WTC11 (cell line): ENCODE measurements around the gene RIC8A. TPM values are rescaled to one million over a fixed set of nuclear protein-coding genes. Genes with fewer than 3 reads are reported as not detected.

Source experiments
- ATAC-seq: fragments of 200-7000 bp; cut with Tn5 transposase; 2 replicates; pipeline ENCODE4 v1.10.0; 2021; ENCODE audit warnings: mild to moderate bottlenecking, moderate library complexity
- CTCF ChIA-PET: fragments of 300-600 bp; sonication (Branson Sonifier 250); formaldehyde crosslinking; loops from one replicate; lab custom pipeline; 2021; ENCODE audit warnings: antibody characterized with exemption; lab: Charles Lee
- POLR2A ChIA-PET: fragments of 350-600 bp; sonication (Branson Sonifier 250); formaldehyde crosslinking; loops from one replicate; lab custom pipeline; 2021; ENCODE audit warnings: antibody characterized with exemption; lab: Charles Lee
- DNase-seq: peaks from one replicate; pipeline ENCODE4 v3.0.0; 2021; ENCODE audit warnings: low spot score
- H3K27ac Mint-ChIP-seq: 2 replicates; pipeline ENCODE4 v1.8.0; 2021; ENCODE audit warnings: mixed read lengths
- H3K27me3 Mint-ChIP-seq: 2 replicates; pipeline ENCODE4 v1.8.0; 2021; ENCODE audit warnings: low read depth, mild to moderate bottlenecking, moderate library complexity, mixed read lengths
- H3K36me3 Mint-ChIP-seq: 2 replicates; pipeline ENCODE4 v1.8.0; 2021; ENCODE audit warnings: mixed read lengths
- H3K4me1 Mint-ChIP-seq: 2 replicates; pipeline ENCODE4 v1.8.0; 2022; ENCODE audit warnings: mixed read lengths
- H3K4me3 Mint-ChIP-seq: 2 replicates; pipeline ENCODE4 v1.8.0; 2021; ENCODE audit warnings: mild to moderate bottlenecking, moderate library complexity, mixed read lengths
- H3K9me3 Mint-ChIP-seq: 2 replicates; pipeline ENCODE4 v1.8.0; 2021; ENCODE audit warnings: mixed read lengths
- EMX1 ChIP-seq: fragments of 250-450 bp; sonication (Bioruptor Pico); IDR thresholded peaks from 2 replicates; pipeline ENCODE4 v1.8.0; 2021; ENCODE audit warnings: mild to moderate bottlenecking
- GRHL2 ChIP-seq: fragments of 250-450 bp; sonication (Bioruptor Pico); IDR thresholded peaks from 2 replicates; pipeline ENCODE4 v1.8.0; 2022; ENCODE audit warnings: mild to moderate bottlenecking, moderate library complexity; ENCODE audit not compliant: insufficient replicate concordance, severe bottlenecking
- JUN ChIP-seq: sonication (generic); formaldehyde crosslinking; IDR thresholded peaks from 2 replicates; pipeline ENCODE4 v1.8.0; 2023; ENCODE audit warnings: mild to moderate bottlenecking, missing genetic modification reagents
- MYBL2 ChIP-seq: sonication (generic); formaldehyde crosslinking; IDR thresholded peaks from 2 replicates; pipeline ENCODE4 v1.8.1; 2023; ENCODE audit warnings: mild to moderate bottlenecking, moderate library complexity, missing genetic modification reagents
- NFATC4 ChIP-seq: fragments of 250-450 bp; sonication (Bioruptor Pico); IDR thresholded peaks from 2 replicates; pipeline ENCODE4 v1.9.0; 2021; ENCODE audit warnings: mild to moderate bottlenecking
- NR1H2 ChIP-seq: sonication (generic); formaldehyde crosslinking; IDR thresholded peaks from 2 replicates; pipeline ENCODE4 v1.9.0; 2021; ENCODE audit warnings: mild to moderate bottlenecking, moderate library complexity, missing genetic modification reagents
- SMAD3 ChIP-seq: sonication (generic); formaldehyde crosslinking; IDR thresholded peaks from 2 replicates; pipeline ENCODE4 v1.8.0; 2022; ENCODE audit warnings: missing genetic modification reagents, mild to moderate bottlenecking, borderline replicate concordance
- SOX15 ChIP-seq: fragments of 250-450 bp; sonication (Bioruptor Pico); IDR thresholded peaks from 2 replicates; pipeline ENCODE4 v1.9.0; 2021; ENCODE audit warnings: mild to moderate bottlenecking
- SP1 ChIP-seq: sonication (generic); formaldehyde crosslinking; conservative IDR thresholded peaks from 2 replicates; pipeline ENCODE4 v1.8.1; 2022; ENCODE audit warnings: missing genetic modification reagents
- ZBTB21 ChIP-seq: sonication (generic); formaldehyde crosslinking; IDR thresholded peaks from 2 replicates; pipeline ENCODE4 v1.8.1; 2023; ENCODE audit warnings: mild to moderate bottlenecking, missing genetic modification reagents, borderline replicate concordance
- ZNF396 ChIP-seq: fragments of 250-450 bp; sonication (Bioruptor Pico); IDR thresholded peaks from 2 replicates; pipeline ENCODE4 v1.8.0; 2021; ENCODE audit warnings: mild to moderate bottlenecking, moderate library complexity, borderline replicate concordance
- ZNF425 ChIP-seq: fragments of 250-450 bp; sonication (Bioruptor Pico); conservative IDR thresholded peaks from 2 replicates; pipeline ENCODE4 v1.9.0; 2021; ENCODE audit warnings: mild to moderate bottlenecking
- ZSCAN18 ChIP-seq: fragments of 250-450 bp; sonication (Bioruptor Pico); IDR thresholded peaks from 2 replicates; pipeline ENCODE4 v2.1.2; 2022; ENCODE audit warnings: mild to moderate bottlenecking, moderate library complexity
- total RNA-seq: library from RNA; stranded (reverse); gene quantifications from 3 replicates; pipeline ENCODE4 v1.2.3, GENCODE V29; 2021
- TF ChIP-seq, protein P1 (sequence below): fragments of 200-600 bp; IDR thresholded peaks from 2 replicates; pipeline ENCODE4 v1.8.0; 2022; ENCODE audit warnings: antibody characterized with exemption
- TF ChIP-seq, protein P2 (sequence below): fragments of 250-450 bp; sonication (Bioruptor Pico); IDR thresholded peaks from 2 replicates; pipeline ENCODE4 v1.9.0; 2021; ENCODE audit warnings: mild to moderate bottlenecking
- TF ChIP-seq, protein P3 (sequence below): sonication (generic); formaldehyde crosslinking; IDR thresholded peaks from 2 replicates; pipeline ENCODE4 v1.8.0; 2023; ENCODE audit warnings: mild to moderate bottlenecking, missing genetic modification reagents

Gene RIC8A
- total RNA-seq, 1 experiment from 2014 or later = 68.3 TPM

DNA sequence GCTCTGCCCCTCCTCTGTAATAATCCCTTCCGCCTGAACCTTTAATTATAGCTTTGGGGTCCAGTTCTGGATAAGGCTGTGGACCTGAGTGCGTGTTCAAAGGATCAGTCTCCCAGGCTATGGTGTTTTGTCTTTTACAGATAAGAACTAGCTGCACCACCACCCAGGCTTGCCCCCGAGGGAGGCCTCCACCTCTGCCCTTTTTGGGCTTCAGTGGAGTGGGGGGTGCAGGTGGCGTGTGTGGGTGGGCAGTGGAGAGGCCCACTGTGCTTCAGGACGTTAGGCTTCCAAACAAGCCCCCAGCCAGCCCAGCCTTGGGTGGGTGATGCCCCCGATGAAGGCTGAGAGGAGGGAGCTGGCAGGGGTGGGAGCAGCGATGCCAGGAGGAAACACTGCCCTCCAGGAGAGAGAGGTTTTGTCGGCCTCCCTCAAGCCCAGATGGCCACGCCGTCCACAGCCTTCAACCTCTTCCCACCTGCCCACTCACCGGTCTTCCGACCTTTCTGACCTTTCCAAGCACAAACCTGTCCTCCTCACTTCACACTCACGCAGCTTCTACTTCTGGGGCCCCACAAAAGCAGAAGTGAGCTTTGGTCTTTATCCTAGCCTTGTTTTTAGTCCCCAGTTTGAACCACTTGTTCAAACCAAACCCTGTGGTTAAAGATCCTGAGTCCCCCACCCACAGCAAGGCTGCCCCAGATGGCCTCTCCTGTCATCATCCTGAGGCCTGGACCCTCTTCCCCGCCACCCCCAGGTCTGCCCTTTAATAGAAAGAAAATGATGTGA, 49.6 kb downstream of the RIC8A start:
- peaks cover 19% of the 10 kb centered on the region for H3K9me3 Mint-ChIP-seq
- no peaks in the 10 kb centered on the region for H3K4me1 Mint-ChIP-seq
- ATAC-seq (no peak), DNase-seq (no peak)
- no peak for TF ChIP-seq GRHL2 (CRISPR knock-in tag)
- no peak for TF ChIP-seq EMX1 (CRISPR knock-in tag)
- no peak for TF ChIP-seq ZNF425 (CRISPR knock-in tag)
- TF ChIP-seq ZSCAN18 (CRISPR knock-in tag) = no peak
- TF ChIP-seq SMAD3 (CRISPR knock-in tag) = no peak
- no peak for TF ChIP-seq SOX15 (CRISPR knock-in tag)
- no peak for TF ChIP-seq ZNF396 (CRISPR knock-in tag)
- no peak for TF ChIP-seq SP1 (CRISPR knock-in tag)
- TF ChIP-seq, protein P1, sequence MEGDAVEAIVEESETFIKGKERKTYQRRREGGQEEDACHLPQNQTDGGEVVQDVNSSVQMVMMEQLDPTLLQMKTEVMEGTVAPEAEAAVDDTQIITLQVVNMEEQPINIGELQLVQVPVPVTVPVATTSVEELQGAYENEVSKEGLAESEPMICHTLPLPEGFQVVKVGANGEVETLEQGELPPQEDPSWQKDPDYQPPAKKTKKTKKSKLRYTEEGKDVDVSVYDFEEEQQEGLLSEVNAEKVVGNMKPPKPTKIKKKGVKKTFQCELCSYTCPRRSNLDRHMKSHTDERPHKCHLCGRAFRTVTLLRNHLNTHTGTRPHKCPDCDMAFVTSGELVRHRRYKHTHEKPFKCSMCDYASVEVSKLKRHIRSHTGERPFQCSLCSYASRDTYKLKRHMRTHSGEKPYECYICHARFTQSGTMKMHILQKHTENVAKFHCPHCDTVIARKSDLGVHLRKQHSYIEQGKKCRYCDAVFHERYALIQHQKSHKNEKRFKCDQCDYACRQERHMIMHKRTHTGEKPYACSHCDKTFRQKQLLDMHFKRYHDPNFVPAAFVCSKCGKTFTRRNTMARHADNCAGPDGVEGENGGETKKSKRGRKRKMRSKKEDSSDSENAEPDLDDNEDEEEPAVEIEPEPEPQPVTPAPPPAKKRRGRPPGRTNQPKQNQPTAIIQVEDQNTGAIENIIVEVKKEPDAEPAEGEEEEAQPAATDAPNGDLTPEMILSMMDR = no peak
- H3K36me3 Mint-ChIP-seq = peaks cover 28% of the 10 kb centered on the region
- H3K4me3 Mint-ChIP-seq = no peak overlapping the region
- POLR2A ChIA-PET = no interaction called here
- peaks cover 7% of the 10 kb centered on the region; the same call in 1 of the 2 replicates for H3K27me3 Mint-ChIP-seq
- CTCF ChIA-PET = no interaction called here
- no peak overlapping the region for H3K27ac Mint-ChIP-seq

DNA sequence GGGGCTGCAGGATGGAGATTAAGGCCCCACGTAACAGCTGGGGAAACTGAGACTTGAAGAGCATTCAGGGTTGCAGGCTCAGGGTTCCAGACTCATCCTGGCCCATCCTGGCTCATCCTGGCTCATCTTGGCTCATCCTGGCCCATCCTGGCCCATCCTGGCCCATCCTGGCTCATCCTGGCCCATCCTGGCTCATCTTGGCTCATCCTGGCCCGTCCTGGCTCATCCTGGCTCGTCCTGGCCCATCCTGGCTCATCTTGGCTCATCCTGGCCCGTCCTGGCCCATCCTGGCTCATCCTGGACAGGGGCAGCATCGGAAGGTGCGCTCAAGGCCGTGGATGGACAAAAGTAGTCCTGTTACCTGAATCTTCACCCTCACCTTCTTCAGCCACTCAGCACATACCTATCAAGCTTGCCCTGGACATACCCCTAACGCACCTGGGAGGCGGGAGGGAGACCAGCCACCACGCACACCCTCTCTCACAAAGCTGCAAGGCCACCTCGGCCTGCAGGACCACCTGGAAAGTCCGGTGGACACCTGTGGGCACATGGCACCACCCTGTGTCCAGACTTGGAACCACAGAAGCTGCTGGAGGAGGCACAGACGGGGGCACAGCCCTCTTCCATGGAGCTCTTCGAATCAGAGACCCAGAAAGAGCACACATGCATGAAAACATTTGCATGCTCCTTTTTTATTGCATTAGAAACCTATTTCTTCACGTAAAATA, 50.4 kb downstream of the RIC8A start:
- H3K27me3 Mint-ChIP-seq = peaks cover 7% of the 10 kb centered on the region; the same call in 1 of the 2 replicates
- H3K4me3 Mint-ChIP-seq = no peak overlapping the region
- TF ChIP-seq NFATC4 (CRISPR knock-in tag) (no peak), MYBL2 (CRISPR knock-in tag) (no peak), NR1H2 (CRISPR knock-in tag) (no peak), ZBTB21 (CRISPR knock-in tag) (no peak), JUN (CRISPR knock-in tag) (no peak)
- TF ChIP-seq, protein P2, sequence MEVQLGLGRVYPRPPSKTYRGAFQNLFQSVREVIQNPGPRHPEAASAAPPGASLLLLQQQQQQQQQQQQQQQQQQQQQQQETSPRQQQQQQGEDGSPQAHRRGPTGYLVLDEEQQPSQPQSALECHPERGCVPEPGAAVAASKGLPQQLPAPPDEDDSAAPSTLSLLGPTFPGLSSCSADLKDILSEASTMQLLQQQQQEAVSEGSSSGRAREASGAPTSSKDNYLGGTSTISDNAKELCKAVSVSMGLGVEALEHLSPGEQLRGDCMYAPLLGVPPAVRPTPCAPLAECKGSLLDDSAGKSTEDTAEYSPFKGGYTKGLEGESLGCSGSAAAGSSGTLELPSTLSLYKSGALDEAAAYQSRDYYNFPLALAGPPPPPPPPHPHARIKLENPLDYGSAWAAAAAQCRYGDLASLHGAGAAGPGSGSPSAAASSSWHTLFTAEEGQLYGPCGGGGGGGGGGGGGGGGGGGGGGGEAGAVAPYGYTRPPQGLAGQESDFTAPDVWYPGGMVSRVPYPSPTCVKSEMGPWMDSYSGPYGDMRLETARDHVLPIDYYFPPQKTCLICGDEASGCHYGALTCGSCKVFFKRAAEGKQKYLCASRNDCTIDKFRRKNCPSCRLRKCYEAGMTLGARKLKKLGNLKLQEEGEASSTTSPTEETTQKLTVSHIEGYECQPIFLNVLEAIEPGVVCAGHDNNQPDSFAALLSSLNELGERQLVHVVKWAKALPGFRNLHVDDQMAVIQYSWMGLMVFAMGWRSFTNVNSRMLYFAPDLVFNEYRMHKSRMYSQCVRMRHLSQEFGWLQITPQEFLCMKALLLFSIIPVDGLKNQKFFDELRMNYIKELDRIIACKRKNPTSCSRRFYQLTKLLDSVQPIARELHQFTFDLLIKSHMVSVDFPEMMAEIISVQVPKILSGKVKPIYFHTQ = no peak
- TF ChIP-seq, protein P3, sequence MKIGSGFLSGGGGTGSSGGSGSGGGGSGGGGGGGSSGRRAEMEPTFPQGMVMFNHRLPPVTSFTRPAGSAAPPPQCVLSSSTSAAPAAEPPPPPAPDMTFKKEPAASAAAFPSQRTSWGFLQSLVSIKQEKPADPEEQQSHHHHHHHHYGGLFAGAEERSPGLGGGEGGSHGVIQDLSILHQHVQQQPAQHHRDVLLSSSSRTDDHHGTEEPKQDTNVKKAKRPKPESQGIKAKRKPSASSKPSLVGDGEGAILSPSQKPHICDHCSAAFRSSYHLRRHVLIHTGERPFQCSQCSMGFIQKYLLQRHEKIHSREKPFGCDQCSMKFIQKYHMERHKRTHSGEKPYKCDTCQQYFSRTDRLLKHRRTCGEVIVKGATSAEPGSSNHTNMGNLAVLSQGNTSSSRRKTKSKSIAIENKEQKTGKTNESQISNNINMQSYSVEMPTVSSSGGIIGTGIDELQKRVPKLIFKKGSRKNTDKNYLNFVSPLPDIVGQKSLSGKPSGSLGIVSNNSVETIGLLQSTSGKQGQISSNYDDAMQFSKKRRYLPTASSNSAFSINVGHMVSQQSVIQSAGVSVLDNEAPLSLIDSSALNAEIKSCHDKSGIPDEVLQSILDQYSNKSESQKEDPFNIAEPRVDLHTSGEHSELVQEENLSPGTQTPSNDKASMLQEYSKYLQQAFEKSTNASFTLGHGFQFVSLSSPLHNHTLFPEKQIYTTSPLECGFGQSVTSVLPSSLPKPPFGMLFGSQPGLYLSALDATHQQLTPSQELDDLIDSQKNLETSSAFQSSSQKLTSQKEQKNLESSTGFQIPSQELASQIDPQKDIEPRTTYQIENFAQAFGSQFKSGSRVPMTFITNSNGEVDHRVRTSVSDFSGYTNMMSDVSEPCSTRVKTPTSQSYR (CRISPR knock-in tag) = no peak
- CTCF ChIA-PET = interaction anchor here (0.6 to 1.8 kb wide), 2 partner anchors 7 to 51 kb away, joined by 4 to 6 read pairs; partner anchors contain the start of gene BET1L
- POLR2A ChIA-PET = no interaction called here
- no peaks in the 10 kb centered on the region for H3K4me1 Mint-ChIP-seq
- ATAC-seq (no peak), DNase-seq (no peak)
- peaks cover 21% of the 10 kb centered on the region for H3K9me3 Mint-ChIP-seq
- no peak overlapping the region for H3K27ac Mint-ChIP-seq
- H3K36me3 Mint-ChIP-seq = peaks cover 22% of the 10 kb centered on the region
